ENCODE data around the gene APMAP. TPM values are rescaled to one million over a fixed set of nuclear protein-coding genes. Genes with fewer than 3 reads are reported as not detected.
"Not testable (repeated sequence)": the region's sequence is repeated elsewhere in the genome, so short reads cannot be mapped to it uniquely, and the experiment has no call there.

Gene APMAP
- total RNA-seq, 2 experiments from 2014 or later: 9.5 to 11.3 TPM

- DNase-seq (peak in 1 of 14 experiments; percentile 21), ATAC-seq (ENCODE audit: poor library complexity) (no peak)
- Histone ChIP-seq H3K27me3 (ENCODE audit: control insufficient read depth in 1 of 2, insufficient read depth in 2 of 2, low read length in 2 of 2) (no peaks in the 10 kb centered on the region), H3K27ac (ENCODE audit: low read depth in 1 of 2, low read length in 2 of 2) (no peak overlapping the region), H3K4me3 (ENCODE audit: low read length) (no peak overlapping the region), H3K9me3 (ENCODE audit: control insufficient read depth in 1 of 2, insufficient read depth in 1 of 2, low read length in 2 of 2) (no peaks in the 10 kb centered on the region), H3K4me1 (ENCODE audit: insufficient read depth, low read length) (no peaks in the 10 kb centered on the region), H3K36me3 (ENCODE audit: insufficient read depth, low read length) (peaks cover 59% of the 10 kb centered on the region)
- H3K27me3 Mint-ChIP-seq: no peaks in the 10 kb centered on the region
- H3K4me3 Mint-ChIP-seq: no peak overlapping the region
- POLR2A ChIA-PET: no interaction called here
- H3K9me3 Mint-ChIP-seq: no peaks in the 10 kb centered on the region
- no peaks in the 10 kb centered on the region for H3K4me1 Mint-ChIP-seq (ENCODE audit: low read depth)
- intact Hi-C loops (cut with DNase I, micrococcal nuclease): no loop called here
- CTCF ChIA-PET: no interaction called here
- H3K36me3 Mint-ChIP-seq (ENCODE audit: low read depth): peaks cover 84% of the 10 kb centered on the region
- no peak for TF ChIP-seq CTCF (IDR thresholded peaks at IDR 0.05)
- no peak overlapping the region for H3K27ac Mint-ChIP-seq
Measured at GRCh38 chr20:25005661-25006060, 13.1 kb upstream of the APMAP start.

DNA sequence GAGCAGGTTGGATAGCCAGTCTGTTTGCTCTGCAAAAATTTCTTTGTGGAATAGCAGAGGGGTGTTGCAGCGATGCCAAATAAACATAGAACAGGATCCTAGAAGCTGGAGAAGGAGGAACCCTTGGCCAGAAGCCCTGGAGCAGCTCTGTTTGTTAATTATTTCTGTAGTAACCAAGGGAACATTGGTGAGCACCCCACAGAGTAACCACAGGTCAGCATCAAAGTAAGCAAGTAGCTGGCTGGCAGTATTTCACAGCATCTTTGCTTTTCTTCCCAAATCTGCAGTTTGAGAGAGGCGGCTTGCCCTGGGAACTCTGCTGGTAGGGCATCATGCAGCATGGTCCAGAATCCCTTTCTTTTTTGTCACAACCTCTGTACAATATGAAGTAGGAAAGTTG is 12.7 kb upstream of the APMAP start:
- H3K27me3 ChIP-seq (ENCODE audit: control insufficient read depth in 1 of 2, insufficient read depth in 2 of 2, low read length in 2 of 2): no peaks in the 10 kb centered on the region
- DNase-seq: no peak
- TF ChIP-seq CTCF (IDR thresholded peaks at IDR 0.05): no peak
- no peaks in the 10 kb centered on the region for H3K4me1 ChIP-seq (ENCODE audit: insufficient read depth, low read length)
- no peaks in the 10 kb centered on the region for H3K9me3 ChIP-seq (ENCODE audit: control insufficient read depth in 1 of 2, insufficient read depth in 1 of 2, low read length in 2 of 2)
- no peak overlapping the region for H3K27ac ChIP-seq (ENCODE audit: low read depth in 1 of 2, low read length in 2 of 2)
- H3K4me3 ChIP-seq (ENCODE audit: low read length): no peak overlapping the region
- no peak overlapping the region for H3K4me3 Mint-ChIP-seq
- ChIA-PET POLR2A (no interaction called here), CTCF (no interaction called here)
- H3K36me3 Mint-ChIP-seq (ENCODE audit: low read depth): peaks cover 80% of the 10 kb centered on the region
- H3K27ac Mint-ChIP-seq: no peak overlapping the region
- intact Hi-C loops (cut with DNase I, micrococcal nuclease): no loop called here
- ATAC-seq (ENCODE audit: poor library complexity): no peak
- no peaks in the 10 kb centered on the region for H3K27me3 Mint-ChIP-seq
- no peaks in the 10 kb centered on the region for H3K9me3 Mint-ChIP-seq
- peaks cover 55% of the 10 kb centered on the region for H3K36me3 ChIP-seq (ENCODE audit: insufficient read depth, low read length)
- H3K4me1 Mint-ChIP-seq (ENCODE audit: low read depth): no peaks in the 10 kb centered on the region

GRCh38 chr20:25003002-25003401 is 10.5 kb upstream of the APMAP start:
- Histone ChIP-seq H3K4me1 (ENCODE audit: insufficient read depth, low read length) (no peaks in the 10 kb centered on the region), H3K4me3 (ENCODE audit: low read length) (no peak overlapping the region), H3K36me3 (ENCODE audit: insufficient read depth, low read length) (peaks cover 34% of the 10 kb centered on the region), H3K9me3 (ENCODE audit: control insufficient read depth in 1 of 2, insufficient read depth in 1 of 2, low read length in 2 of 2) (no peaks in the 10 kb centered on the region), H3K27ac (ENCODE audit: low read depth in 1 of 2, low read length in 2 of 2) (no peak overlapping the region), H3K27me3 (ENCODE audit: control insufficient read depth in 1 of 2, insufficient read depth in 2 of 2, low read length in 2 of 2) (no peaks in the 10 kb centered on the region)
- Mint-ChIP-seq H3K27ac (no peak overlapping the region), H3K9me3 (no peaks in the 10 kb centered on the region), H3K4me3 (no peak overlapping the region), H3K4me1 (ENCODE audit: low read depth) (no peaks in the 10 kb centered on the region), H3K27me3 (no peaks in the 10 kb centered on the region), H3K36me3 (ENCODE audit: low read depth) (peaks cover 58% of the 10 kb centered on the region)
- TF ChIP-seq CTCF (IDR thresholded peaks at IDR 0.05): no peak
- CTCF ChIA-PET: no interaction called here
- intact Hi-C loops (cut with DNase I, micrococcal nuclease): no loop called here
- no peak for DNase-seq
- no peak for ATAC-seq (ENCODE audit: poor library complexity)
- POLR2A ChIA-PET: no interaction called here

GRCh38 chr20:25001323-25001722 is 8.8 kb upstream of the APMAP start:
- H3K27ac ChIP-seq (ENCODE audit: low read depth in 1 of 2, low read length in 2 of 2): not testable (repeated sequence)

More at GRCh38 chr20:25001323-25001722, 8.8 kb upstream of the APMAP start:
- H3K4me3 Mint-ChIP-seq; H3K9me3 Mint-ChIP-seq; CTCF ChIA-PET; H3K27me3 ChIP-seq (ENCODE audit: control insufficient read depth in 1 of 2, insufficient read depth in 2 of 2, low read length in 2 of 2); POLR2A ChIA-PET; intact Hi-C loops (cut with DNase I, micrococcal nuclease); H3K4me1 Mint-ChIP-seq (ENCODE audit: low read depth); H3K9me3 ChIP-seq (ENCODE audit: control insufficient read depth in 1 of 2, insufficient read depth in 1 of 2, low read length in 2 of 2); DNase-seq; H3K27me3 Mint-ChIP-seq; H3K4me3 ChIP-seq (ENCODE audit: low read length); ATAC-seq (ENCODE audit: poor library complexity); H3K27ac Mint-ChIP-seq; H3K4me1 ChIP-seq (ENCODE audit: insufficient read depth, low read length): not testable (repeated sequence)
- peaks cover 17% of the 10 kb centered on the region for H3K36me3 ChIP-seq (ENCODE audit: insufficient read depth, low read length)
- peaks cover 41% of the 10 kb centered on the region for H3K36me3 Mint-ChIP-seq (ENCODE audit: low read depth)
